Body of pancreas (tissue), 4 donors: ENCODE data around the gene SGMS1. TPM values are rescaled to one million over a fixed set of nuclear protein-coding genes. Genes with fewer than 3 reads are reported as not detected.

Experiments used
- ATAC-seq: fragments of 150-250 bp; one replicate; pipeline ENCODE4 v1.9.1; 2016
- DNase-seq, 4 donors: peaks; one replicate each; pipeline ENCODE4 v3.0.0-alpha.2; 2019
- H3K27ac ChIP-seq, 4 donors: fragments of 200-600 bp; sonication (generic); 1 replicate in 3 of 4; 2 replicates in 1 of 4; pipeline versions ENCODE4 v1.5.1 to v1.6.1; 2016 to 2019; ENCODE audit warnings: mild to moderate bottlenecking in 1 of 4, mixed read lengths in 1 of 4, moderate library complexity in 1 of 4
- H3K27me3 ChIP-seq, 2 donors: fragments of 200-600 bp; sonication (generic); one replicate each; pipeline ENCODE4 v1.6.0; 2016; ENCODE audit warnings: mild to moderate bottlenecking in 1 of 2
- H3K36me3 ChIP-seq, 2 donors: fragments of 200-600 bp; sonication (generic); replicated peaks in 1 of 2; 2 replicates each; pipeline ENCODE4 v1.5.1; 2016; ENCODE audit warnings: low read depth in 2 of 2; ENCODE audit not compliant: insufficient read depth in 1 of 2
- H3K4me1 ChIP-seq: fragments of 200-600 bp; sonication (generic); one replicate; pipeline ENCODE4 v1.6.0; 2016
- H3K4me3 ChIP-seq, 2 donors: fragments of 200-600 bp; sonication (generic); 1 replicate in 1 of 2; 2 replicates in 1 of 2; pipeline ENCODE4 v1.5.1; 2016 to 2019
- H3K9me3 ChIP-seq, 3 donors: fragments of 200-600 bp; sonication (generic); 1 replicate in 2 of 3; 2 replicates in 1 of 3; pipeline ENCODE4 v1.5.1; 2016
- POLR2A ChIP-seq, 3 donors: fragments of 450-650 bp; IDR thresholded peaks; one replicate each; pipeline ENCODE4 v1.6.1; 2016; ENCODE audit warnings: antibody characterized with exemption in 3 of 3, mild to moderate bottlenecking in 2 of 3
- WGBS, 2 donors: methylation state at CpG; one replicate each; pipeline ENCODE4 v1.1.5; 2017; 5-methylcytosine and 5-hydroxymethylcytosine counted together
- intact Hi-C: fragments of 100-400 bp; cut with DNase I; formaldehyde crosslinking; loops from one replicate; pipeline ENCODE4 v1.15.1; 2023
- total RNA-seq, 2 donors: library from RNA; depleted of rRNA; stranded (reverse); fragments of >200 nt; gene quantifications; one replicate each; pipeline ENCODE4 v1.1.0, GENCODE V29; 2016
- TF ChIP-seq, protein P1 (sequence below), 7 experiments: fragments of 450-650 bp in 4 of 7; fragments of 200-600 bp in 3 of 7; sonication (generic) in 3 of 7; IDR thresholded peaks; one replicate each; pipeline ENCODE4 v1.5.1; 2016 to 2019; ENCODE audit warnings: antibody characterized with exemption in 7 of 7

The SGMS1 gene
- total RNA-seq, 2 donors from 2014 or later, result 46.2 to 68.9 TPM

DNA sequence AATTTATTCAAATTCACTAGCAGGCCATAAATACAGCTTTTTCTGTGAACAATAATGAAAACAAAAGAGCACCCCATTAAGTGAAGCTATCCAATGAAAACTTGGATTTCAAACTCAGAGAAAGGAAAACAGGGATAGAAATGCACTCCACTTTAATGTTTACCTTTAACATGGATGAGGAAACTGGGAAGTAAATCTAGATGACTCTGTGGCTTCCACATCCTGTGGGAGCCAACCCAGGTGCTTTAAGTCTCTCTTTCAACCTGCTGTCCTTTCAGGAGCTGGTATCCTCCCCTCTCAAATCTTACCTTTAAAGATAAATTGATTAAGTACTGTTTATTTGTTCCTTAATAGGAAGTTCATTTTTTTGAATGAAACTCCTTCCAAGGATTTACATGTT is 21.5 kb upstream of the SGMS1 start:
- H3K4me1 ChIP-seq, result no peaks in the 10 kb centered on the region
- TF ChIP-seq POLR2A (IDR thresholded peaks at IDR 0.05), result no peak
- TF ChIP-seq, protein P1, sequence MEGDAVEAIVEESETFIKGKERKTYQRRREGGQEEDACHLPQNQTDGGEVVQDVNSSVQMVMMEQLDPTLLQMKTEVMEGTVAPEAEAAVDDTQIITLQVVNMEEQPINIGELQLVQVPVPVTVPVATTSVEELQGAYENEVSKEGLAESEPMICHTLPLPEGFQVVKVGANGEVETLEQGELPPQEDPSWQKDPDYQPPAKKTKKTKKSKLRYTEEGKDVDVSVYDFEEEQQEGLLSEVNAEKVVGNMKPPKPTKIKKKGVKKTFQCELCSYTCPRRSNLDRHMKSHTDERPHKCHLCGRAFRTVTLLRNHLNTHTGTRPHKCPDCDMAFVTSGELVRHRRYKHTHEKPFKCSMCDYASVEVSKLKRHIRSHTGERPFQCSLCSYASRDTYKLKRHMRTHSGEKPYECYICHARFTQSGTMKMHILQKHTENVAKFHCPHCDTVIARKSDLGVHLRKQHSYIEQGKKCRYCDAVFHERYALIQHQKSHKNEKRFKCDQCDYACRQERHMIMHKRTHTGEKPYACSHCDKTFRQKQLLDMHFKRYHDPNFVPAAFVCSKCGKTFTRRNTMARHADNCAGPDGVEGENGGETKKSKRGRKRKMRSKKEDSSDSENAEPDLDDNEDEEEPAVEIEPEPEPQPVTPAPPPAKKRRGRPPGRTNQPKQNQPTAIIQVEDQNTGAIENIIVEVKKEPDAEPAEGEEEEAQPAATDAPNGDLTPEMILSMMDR (IDR thresholded peaks at IDR 0.05), result no peak
- no peak for ATAC-seq
- no peaks in the 10 kb centered on the region for H3K9me3 ChIP-seq
- intact Hi-C loops, result no loop called here
- H3K4me3 ChIP-seq, result no peak overlapping the region
- no peak for DNase-seq
- no peak overlapping the region for H3K27ac ChIP-seq
- H3K36me3 ChIP-seq, result no peaks in the 10 kb centered on the region
- H3K27me3 ChIP-seq, result no peaks in the 10 kb centered on the region

DNA sequence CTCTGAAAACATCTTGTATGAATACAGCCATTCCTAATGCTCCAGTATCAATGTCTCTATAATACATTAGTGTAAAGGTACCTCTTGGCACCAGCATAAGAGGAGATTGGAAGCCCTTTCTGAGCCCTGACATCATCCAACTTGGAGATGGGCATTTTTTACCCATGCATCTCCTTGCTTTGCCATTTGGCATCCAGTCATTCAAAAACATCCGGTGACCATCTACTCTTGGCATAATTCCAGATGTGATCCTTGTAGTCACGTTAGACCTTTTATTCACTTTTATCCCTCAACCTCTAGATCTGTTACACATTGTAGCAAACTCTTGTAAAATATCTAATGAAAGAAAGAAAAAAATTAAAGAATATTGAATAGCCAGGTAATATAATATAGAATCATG is 17.9 kb upstream of the SGMS1 start:
- intact Hi-C loops, result no loop called here
- no peak for TF ChIP-seq POLR2A (IDR thresholded peaks at IDR 0.05)
- TF ChIP-seq, protein P1 (IDR thresholded peaks at IDR 0.05), result no peak
- Histone ChIP-seq H3K27me3 (no peaks in the 10 kb centered on the region), H3K36me3 (no peaks in the 10 kb centered on the region), H3K9me3 (no peaks in the 10 kb centered on the region), H3K4me3 (no peak overlapping the region), H3K27ac (no peak overlapping the region), H3K4me1 (no peaks in the 10 kb centered on the region)
- DNase-seq (no peak), ATAC-seq (no peak)
- 66 to 75% methylated on average over 2 of the region's 2 CpGs for WGBS, 2 donors

DNA sequence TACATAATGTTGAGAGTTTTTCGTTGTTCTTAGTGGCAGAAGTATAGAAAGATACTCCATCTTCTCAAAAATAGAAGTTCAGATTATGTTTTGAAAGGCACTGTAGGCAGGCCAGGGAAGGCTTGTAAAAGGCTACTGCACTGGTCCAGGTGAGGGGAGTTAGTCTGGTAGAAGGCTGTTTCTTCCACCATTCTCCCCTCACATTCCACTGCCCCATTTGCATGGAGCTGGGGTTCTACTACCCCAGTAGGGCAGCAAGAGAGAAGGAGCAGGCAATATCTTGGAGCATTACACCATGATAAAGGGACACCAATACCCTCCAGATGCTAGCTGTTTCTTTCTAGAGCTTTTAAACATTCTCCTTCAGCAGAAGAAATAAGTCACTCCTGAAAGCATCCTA is 16.5 kb upstream of the SGMS1 start:
- H3K27me3 ChIP-seq, result no peaks in the 10 kb centered on the region
- H3K36me3 ChIP-seq, result no peaks in the 10 kb centered on the region
- no peak for ATAC-seq
- 69 to 91% methylated on average over 1 of the region's 1 CpG for WGBS, 2 donors
- H3K9me3 ChIP-seq, result no peaks in the 10 kb centered on the region
- no peak for DNase-seq
- H3K4me1 ChIP-seq, result no peaks in the 10 kb centered on the region
- intact Hi-C loops, result no loop called here
- no peak overlapping the region for H3K27ac ChIP-seq
- no peak for TF ChIP-seq POLR2A (IDR thresholded peaks at IDR 0.05)
- TF ChIP-seq, protein P1 (IDR thresholded peaks at IDR 0.05), result no peak
- H3K4me3 ChIP-seq, result no peak overlapping the region

DNA sequence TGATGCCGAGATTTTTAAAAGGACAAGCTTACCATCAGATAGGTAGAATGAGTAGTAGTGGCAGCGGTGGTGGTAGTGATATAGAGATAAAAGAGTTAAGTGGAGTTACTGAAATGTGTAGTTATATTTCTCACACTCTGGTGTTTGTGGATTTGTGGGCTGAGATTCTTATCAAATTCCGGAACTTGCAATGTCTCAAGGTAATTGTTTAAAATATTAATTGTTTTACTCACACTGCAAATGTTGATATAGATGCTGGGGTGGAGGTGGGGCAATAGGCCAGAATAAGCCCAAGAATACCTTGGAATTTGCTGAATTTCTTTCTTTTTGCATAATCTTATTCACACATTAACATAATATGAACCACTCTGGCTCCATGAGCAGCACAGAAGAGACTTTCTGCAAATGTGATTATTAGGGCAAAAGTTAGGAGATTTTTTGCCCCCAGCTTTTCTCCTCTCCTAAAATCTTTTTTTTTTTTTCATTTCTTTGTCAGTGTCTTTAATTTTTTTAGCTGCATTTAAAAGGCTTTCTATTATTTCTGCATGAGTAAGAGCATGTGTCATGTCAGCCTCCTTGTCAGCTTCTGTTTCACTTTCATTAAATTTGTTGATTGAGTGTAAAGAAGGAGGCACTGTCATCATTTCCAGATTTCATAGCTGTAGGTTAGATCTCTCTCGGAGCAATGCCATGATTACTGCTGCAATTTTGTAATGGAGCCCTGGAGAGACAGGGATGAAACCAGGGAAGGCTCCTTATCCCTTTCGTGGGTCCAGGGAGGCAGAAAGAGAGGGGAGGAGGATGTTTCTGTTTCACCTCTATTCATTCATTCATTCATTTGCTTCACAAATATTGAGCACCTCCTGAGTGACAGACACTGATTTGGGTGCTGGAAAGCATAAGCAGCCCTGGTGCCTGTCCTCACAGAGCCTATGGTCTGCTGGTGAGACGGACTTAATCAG is 13.1 kb upstream of the SGMS1 start:
- no peak for DNase-seq
- Histone ChIP-seq H3K9me3 (no peaks in the 10 kb centered on the region), H3K4me3 (no peak overlapping the region), H3K4me1 (no peaks in the 10 kb centered on the region), H3K27me3 (no peaks in the 10 kb centered on the region), H3K36me3 (no peaks in the 10 kb centered on the region), H3K27ac (no peak overlapping the region)
- no peak for ATAC-seq
- WGBS, 2 donors, result 69 to 82% methylated on average over 6 of the region's 6 CpGs
- TF ChIP-seq POLR2A (IDR thresholded peaks at IDR 0.05), result no peak
- TF ChIP-seq, protein P1 (IDR thresholded peaks at IDR 0.05), result no peak
- intact Hi-C loops, result no loop called here

DNA sequence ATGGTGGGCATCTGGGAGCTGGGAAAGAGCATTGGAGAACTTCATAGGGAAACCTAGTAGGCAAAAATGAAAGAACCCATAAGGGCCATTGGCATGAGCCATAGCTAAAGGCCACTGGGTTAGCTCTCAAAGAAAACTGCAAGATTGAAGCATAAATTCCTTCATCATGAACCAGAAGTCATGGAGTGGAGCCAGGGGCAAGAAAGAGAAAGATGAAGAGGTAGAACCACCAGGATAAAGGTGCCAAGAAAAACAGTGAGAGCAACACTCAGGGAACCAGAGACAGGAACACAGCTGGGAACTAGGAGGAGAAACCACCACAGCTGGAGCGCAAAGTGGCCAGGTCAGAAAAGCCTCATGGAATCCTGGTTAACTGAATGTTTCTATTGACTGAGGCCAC is 11.5 kb upstream of the SGMS1 start:
- intact Hi-C loops, result no loop called here
- TF ChIP-seq, protein P1 (IDR thresholded peaks at IDR 0.05), result no peak
- no peak for TF ChIP-seq POLR2A (IDR thresholded peaks at IDR 0.05)

More for the DNA sequence above, 11.5 kb upstream of the SGMS1 start:
- H3K4me1 ChIP-seq, result no peaks in the 10 kb centered on the region
- no peaks in the 10 kb centered on the region for H3K9me3 ChIP-seq
- H3K36me3 ChIP-seq, result no peaks in the 10 kb centered on the region
- no peak for DNase-seq
- 91 to 96% methylated on average over 1 of the region's 1 CpG for WGBS, 2 donors
- no peaks in the 10 kb centered on the region for H3K27me3 ChIP-seq
- no peak overlapping the region for H3K27ac ChIP-seq
- no peak overlapping the region for H3K4me3 ChIP-seq
- ATAC-seq, result no peak
